Fibroblast of villous mesenchyme (primary cell): Measurements from ENCODE around the gene MEG3. TPM values are rescaled to one million over a fixed set of nuclear protein-coding genes. Genes with fewer than 3 reads are reported as not detected.

Experiments used
- DNase-seq: peaks from one replicate; pipeline ENCODE4 v3.0.0-alpha.2; 2010; ENCODE audit warnings: low read depth
- H3K4me3 ChIP-seq: 2 replicates; pipeline ENCODE4 v1.5.1; 2011; ENCODE audit warnings: low read depth, mild to moderate bottlenecking, low read length
- CTCF ChIP-seq: IDR thresholded peaks from 2 replicates; pipeline ENCODE4 v1.5.1; 2012; ENCODE audit warnings: low read depth, mild to moderate bottlenecking, low read length; ENCODE audit not compliant: insufficient read depth
- total RNA-seq: library from RNA; depleted of rRNA; stranded (reverse); fragments of >200 nt; gene quantifications from 2 replicates; pipeline ENCODE4 v1.2.3, GENCODE V29; 2012

MEG3 gene
- total RNA-seq, 1 donor: 187 TPM

GRCh38 chr14:100841066-100841760, 15.3 kb downstream of the MEG3 start:
- no peak for TF ChIP-seq CTCF
- DNase-seq: no peak
- H3K4me3 ChIP-seq: no peak overlapping the region

DNA sequence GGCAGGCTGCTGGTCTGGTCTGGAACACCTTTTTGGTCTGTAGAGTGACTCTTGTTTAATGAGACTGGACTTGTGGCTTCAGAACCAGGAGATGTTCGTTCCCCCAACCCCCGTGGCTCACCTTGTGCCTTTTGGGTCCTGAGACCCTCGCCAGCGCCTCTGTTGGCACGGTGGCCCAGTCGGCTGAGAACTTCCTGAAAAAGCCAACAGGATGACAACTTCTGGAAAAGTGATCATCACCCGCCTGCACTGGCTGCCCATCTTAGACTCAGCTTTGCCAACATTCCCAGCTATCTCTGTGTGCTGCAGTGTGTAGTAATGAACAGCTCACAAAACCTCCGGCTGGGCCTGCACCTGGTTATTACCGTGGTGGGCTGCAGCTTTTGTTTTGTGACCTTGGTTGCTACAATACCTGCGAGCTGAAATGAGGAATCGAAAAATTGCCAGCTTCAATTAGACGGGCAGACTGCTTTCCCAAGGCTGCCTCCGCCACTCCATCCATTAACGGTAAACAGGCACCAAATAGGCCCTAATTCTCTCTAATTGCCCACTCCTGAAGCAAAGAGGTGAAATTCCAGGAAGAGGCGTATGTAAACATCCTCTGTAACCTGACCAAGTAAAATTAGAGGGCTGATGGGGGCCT, 16.0 kb downstream of the MEG3 start:
- no peak for TF ChIP-seq CTCF
- DNase-seq: no peak
- H3K4me3 ChIP-seq: no peak overlapping the region

DNA sequence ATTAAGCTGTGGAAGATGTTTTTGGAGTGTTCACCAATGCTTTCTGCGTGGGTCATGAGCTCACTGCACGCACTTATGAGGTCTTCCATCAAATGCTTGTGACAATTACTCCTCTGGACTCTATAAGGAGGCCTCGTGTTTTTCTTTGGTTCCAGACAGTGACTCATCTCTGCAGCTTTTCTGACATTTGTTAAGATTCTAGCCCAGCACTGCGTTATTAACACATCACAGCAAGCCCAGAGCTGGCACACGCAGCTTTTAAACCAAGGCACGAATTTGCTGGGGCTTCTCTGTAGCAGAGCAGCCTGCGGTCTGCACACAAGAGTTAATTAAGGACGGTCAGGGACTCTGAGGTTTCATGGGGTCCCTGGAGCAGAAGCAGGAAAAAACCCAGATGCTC, 16.9 kb downstream of the MEG3 start:
- H3K4me3 ChIP-seq: no peak overlapping the region
- TF ChIP-seq CTCF: no peak
- DNase-seq: peak; percentile 90

- TF ChIP-seq CTCF: no peak
- H3K4me3 ChIP-seq: no peak overlapping the region
- DNase-seq: no peak
Observed at GRCh38 chr14:100844082-100844408, 18.1 kb downstream of the MEG3 start.

GRCh38 chr14:100844421-100844820, 18.5 kb downstream of the MEG3 start:
- no peak overlapping the region for H3K4me3 ChIP-seq
- TF ChIP-seq CTCF: no peak
- DNase-seq: no peak

GRCh38 chr14:100844846-100845245, 18.9 kb downstream of the MEG3 start:
- no peak for TF ChIP-seq CTCF
- no peak for DNase-seq
- H3K4me3 ChIP-seq: no peak overlapping the region

DNA sequence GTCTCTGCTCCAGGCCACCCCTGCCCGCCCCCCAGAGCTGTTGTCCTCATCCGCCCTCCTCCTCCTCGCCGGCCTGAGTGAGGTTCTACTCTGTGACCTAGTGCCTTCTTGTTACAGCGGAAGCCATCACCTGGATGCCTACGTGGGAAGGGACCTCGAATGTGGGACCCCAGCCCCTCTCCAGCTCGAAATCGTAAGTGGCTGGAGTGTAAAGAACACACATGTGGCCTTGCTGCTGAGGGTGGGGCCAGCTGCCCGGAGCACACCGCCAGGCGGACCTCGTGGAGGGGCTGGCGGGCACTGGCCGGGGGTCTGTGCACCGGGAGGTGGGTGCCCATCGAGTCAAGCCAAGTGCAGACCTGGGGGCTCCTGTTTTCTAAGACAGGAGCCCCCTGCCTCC, 19.4 kb downstream of the MEG3 start:
- H3K4me3 ChIP-seq: no peak overlapping the region
- no peak for DNase-seq
- no peak for TF ChIP-seq CTCF
